ENCODE results near the gene LEKR1. TPM values are rescaled to one million over a fixed set of nuclear protein-coding genes. Genes with fewer than 3 reads are reported as not detected.

LEKR1 gene
- total and polyA plus RNA-seq, 2 of the 13 experiments (the other 11 are each of a cell fraction or from before 2014, with no cell fraction given): 0.49 to 1.5 TPM

DNA sequence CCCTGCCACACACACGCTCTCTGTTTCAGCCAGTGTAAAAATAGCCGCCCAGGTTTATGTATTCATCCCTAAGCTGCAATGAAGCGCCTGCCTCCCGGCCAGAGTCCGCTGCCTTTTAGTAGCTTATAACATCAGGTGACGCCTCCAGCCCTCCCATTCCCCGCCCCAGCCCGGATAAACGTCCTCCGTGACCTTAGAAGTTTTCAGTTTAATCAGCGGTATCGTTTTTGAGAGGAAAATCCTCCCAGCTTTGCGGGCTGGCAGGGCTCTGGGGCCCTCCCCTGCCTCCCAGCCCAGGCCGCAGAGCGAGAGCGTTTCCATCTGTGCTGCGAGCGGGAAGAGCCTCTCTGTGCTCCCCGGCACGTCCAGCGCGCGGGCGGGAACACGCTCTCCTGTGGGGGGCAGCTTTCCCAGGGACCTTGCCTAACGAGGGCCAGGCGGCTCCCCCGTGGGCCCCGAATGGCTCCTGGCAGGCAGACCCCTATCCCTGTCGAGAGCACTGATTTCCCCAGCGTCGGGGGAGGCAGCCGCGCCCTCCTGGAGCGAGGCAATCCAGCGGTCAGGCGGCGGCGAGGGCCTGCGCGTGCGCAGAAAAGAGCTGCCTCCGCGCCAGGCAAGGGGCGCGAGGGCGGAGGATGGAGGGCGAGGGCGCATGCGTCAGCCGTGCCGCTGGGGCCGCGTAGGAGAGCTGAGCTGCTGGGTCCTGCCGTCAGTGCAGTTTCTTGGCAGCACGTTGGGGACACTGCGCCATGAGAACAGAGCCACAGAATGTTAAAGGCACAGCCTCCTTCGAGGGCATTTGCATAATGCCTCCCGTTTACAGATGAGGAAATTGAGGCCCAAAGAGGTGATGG lies 262.7 kb downstream of the LEKR1 start (continued):
- TF ChIP-seq, protein P1, sequence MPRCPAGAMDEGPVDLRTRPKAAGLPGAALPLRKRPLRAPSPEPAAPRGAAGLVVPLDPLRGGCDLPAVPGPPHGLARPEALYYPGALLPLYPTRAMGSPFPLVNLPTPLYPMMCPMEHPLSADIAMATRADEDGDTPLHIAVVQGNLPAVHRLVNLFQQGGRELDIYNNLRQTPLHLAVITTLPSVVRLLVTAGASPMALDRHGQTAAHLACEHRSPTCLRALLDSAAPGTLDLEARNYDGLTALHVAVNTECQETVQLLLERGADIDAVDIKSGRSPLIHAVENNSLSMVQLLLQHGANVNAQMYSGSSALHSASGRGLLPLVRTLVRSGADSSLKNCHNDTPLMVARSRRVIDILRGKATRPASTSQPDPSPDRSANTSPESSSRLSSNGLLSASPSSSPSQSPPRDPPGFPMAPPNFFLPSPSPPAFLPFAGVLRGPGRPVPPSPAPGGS (CRISPR knock-in tag; IDR thresholded peaks at IDR 0.05): peak; percentile 97
- TF ChIP-seq, protein P2, sequence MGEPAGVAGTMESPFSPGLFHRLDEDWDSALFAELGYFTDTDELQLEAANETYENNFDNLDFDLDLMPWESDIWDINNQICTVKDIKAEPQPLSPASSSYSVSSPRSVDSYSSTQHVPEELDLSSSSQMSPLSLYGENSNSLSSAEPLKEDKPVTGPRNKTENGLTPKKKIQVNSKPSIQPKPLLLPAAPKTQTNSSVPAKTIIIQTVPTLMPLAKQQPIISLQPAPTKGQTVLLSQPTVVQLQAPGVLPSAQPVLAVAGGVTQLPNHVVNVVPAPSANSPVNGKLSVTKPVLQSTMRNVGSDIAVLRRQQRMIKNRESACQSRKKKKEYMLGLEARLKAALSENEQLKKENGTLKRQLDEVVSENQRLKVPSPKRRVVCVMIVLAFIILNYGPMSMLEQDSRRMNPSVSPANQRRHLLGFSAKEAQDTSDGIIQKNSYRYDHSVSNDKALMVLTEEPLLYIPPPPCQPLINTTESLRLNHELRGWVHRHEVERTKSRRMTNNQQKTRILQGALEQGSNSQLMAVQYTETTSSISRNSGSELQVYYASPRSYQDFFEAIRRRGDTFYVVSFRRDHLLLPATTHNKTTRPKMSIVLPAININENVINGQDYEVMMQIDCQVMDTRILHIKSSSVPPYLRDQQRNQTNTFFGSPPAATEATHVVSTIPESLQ (CRISPR knock-in tag; conservative IDR thresholded peaks at IDR 0.05): no peak
- peak; percentile 62; the same call in 1 of the 2 replicates for TF ChIP-seq RXRA (CRISPR knock-in tag; IDR thresholded peaks at IDR 0.05)
- TF ChIP-seq, protein P3, sequence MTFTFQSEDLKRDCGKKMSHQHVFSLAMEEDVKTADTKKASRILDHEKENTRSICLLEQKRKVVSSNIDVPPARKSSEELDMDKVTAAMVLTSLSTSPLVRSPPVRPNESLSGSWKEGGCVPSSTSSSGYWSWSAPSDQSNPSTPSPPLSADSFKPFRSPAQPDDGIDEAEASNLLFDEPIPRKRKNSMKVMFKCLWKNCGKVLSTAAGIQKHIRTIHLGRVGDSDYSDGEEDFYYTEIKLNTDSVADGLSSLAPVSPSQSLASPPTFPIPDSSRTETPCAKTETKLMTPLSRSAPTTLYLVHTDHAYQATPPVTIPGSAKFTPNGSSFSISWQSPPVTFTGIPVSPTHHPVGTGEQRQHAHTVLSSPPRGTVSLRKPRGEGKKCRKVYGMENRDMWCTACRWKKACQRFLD (CRISPR knock-in tag; IDR thresholded peaks at IDR 0.05; ENCODE audit: borderline replicate concordance): peak; percentile 88; the same call in 1 of the 2 replicates
- TF ChIP-seq MIXL1 (CRISPR knock-in tag; IDR thresholded peaks at IDR 0.05): peak; percentile 54; the same call in 1 of the 2 replicates
- no peak for TF ChIP-seq SRF (IDR thresholded peaks at IDR 0.05; ENCODE audit: low read depth, low read length)
- peak; percentile 93 for TF ChIP-seq DMAP1 (CRISPR knock-in tag; IDR thresholded peaks at IDR 0.05)
- TF ChIP-seq, protein P4, sequence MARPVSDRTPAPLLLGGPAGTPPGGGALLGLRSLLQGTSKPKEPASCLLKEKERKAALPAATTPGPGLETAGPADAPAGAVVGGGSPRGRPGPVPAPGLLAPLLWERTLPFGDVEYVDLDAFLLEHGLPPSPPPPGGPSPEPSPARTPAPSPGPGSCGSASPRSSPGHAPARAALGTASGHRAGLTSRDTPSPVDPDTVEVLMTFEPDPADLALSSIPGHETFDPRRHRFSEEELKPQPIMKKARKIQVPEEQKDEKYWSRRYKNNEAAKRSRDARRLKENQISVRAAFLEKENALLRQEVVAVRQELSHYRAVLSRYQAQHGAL (CRISPR knock-in tag; IDR thresholded peaks at IDR 0.05; ENCODE audit: not compliant biosample characterization): peak; percentile 42
- peak; percentile 94 for TF ChIP-seq ESRRA (CRISPR knock-in tag; IDR thresholded peaks at IDR 0.05; ENCODE audit: low read depth)
- no peak for TF ChIP-seq ATF1 (CRISPR knock-in tag; IDR thresholded peaks at IDR 0.05)
- TF ChIP-seq, protein P5, sequence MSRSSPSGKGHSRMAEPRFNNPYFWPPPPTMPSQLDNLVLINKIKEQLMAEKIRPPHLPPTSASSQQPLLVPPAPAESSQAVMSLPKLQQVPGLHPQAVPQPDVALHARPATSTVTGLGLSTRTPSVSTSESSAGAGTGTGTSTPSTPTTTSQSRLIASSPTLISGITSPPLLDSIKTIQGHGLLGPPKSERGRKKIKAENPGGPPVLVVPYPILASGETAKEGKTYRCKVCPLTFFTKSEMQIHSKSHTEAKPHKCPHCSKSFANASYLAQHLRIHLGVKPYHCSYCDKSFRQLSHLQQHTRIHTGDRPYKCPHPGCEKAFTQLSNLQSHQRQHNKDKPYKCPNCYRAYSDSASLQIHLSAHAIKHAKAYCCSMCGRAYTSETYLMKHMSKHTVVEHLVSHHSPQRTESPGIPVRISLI (CRISPR knock-in tag; IDR thresholded peaks at IDR 0.05; ENCODE audit: borderline replicate concordance): 0 out of 2 replicates have a peak, but pooled peaks have one; percentile 49
- TF ChIP-seq MAFF (IDR thresholded peaks at IDR 0.05; ENCODE audit: low read depth, low read length): no peak
- TF ChIP-seq TEAD3 (CRISPR knock-in tag; optimal IDR thresholded peaks at IDR 0.05; ENCODE audit: borderline replicate concordance): peak; percentile 18
- peak; percentile 94 for TF ChIP-seq FOXC1 (CRISPR knock-in tag; IDR thresholded peaks at IDR 0.05; ENCODE audit: borderline replicate concordance)
- peak; percentile 35; the same call in 1 of the 2 replicates for TF ChIP-seq NCOA2 (CRISPR knock-in tag; IDR thresholded peaks at IDR 0.05)
- TF ChIP-seq, protein P6, sequence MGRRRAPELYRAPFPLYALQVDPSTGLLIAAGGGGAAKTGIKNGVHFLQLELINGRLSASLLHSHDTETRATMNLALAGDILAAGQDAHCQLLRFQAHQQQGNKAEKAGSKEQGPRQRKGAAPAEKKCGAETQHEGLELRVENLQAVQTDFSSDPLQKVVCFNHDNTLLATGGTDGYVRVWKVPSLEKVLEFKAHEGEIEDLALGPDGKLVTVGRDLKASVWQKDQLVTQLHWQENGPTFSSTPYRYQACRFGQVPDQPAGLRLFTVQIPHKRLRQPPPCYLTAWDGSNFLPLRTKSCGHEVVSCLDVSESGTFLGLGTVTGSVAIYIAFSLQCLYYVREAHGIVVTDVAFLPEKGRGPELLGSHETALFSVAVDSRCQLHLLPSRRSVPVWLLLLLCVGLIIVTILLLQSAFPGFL (CRISPR knock-in tag; IDR thresholded peaks at IDR 0.05): no peak
- TF ChIP-seq EEA1 (CRISPR knock-in tag; IDR thresholded peaks at IDR 0.05; ENCODE audit: borderline replicate concordance): peak; percentile 24; the same call in 1 of the 2 replicates
